Measurements from ENCODE around the gene FEM1C.
A peak's percentile ranks its signal among the peaks of the same experiment; 100 is the strongest.

The FEM1C gene

GRCh38 chr5:115542651-115543364, 1.8 kb downstream of the FEM1C start:
- in situ Hi-C loops (cut with HindIII; ENCODE audit: low sequenced_read_pairs) = no loop called here
- no peak for DNase-seq (ENCODE audit: low read depth)
- no peak for TF ChIP-seq CTCF (IDR thresholded peaks at IDR 0.05; ENCODE audit: low read depth, low read length, missing control alignments)

GRCh38 chr5:115542086-115542485, 2.5 kb downstream of the FEM1C start:
- H3K4me3 ChIP-seq (ENCODE audit: low read depth, low read length) = peak overlapping the region; percentile 66
- in situ Hi-C loops (cut with HindIII; ENCODE audit: low sequenced_read_pairs) = no loop called here
- no peak for TF ChIP-seq CTCF (IDR thresholded peaks at IDR 0.05; ENCODE audit: low read depth, low read length, missing control alignments)
- DNase-seq (ENCODE audit: low read depth) = no peak

More at GRCh38 chr5:115542651-115543364, 1.8 kb downstream of the FEM1C start:
- H3K4me3 ChIP-seq (ENCODE audit: low read depth, low read length) = peak overlapping the region; percentile 66

GRCh38 chr5:115541611-115542010, 3.0 kb downstream of the FEM1C start:
- no peak for TF ChIP-seq CTCF (IDR thresholded peaks at IDR 0.05; ENCODE audit: low read depth, low read length, missing control alignments)
- DNase-seq (ENCODE audit: low read depth) = no peak
- H3K4me3 ChIP-seq (ENCODE audit: low read depth, low read length) = peak overlapping the region; percentile 66
- in situ Hi-C loops (cut with HindIII; ENCODE audit: low sequenced_read_pairs) = no loop called here

- no peak for DNase-seq (ENCODE audit: low read depth)
- no peak for TF ChIP-seq CTCF (IDR thresholded peaks at IDR 0.05; ENCODE audit: low read depth, low read length, missing control alignments)
- no peak overlapping the region for H3K4me3 ChIP-seq (ENCODE audit: low read depth, low read length)
- in situ Hi-C loops (cut with HindIII; ENCODE audit: low sequenced_read_pairs) = no loop called here
These were observed 9.0 kb downstream of the FEM1C start for GRCh38 chr5:115535479-115536035.

GRCh38 chr5:115532517-115532916, 12.1 kb downstream of the FEM1C start:
- H3K4me3 ChIP-seq (ENCODE audit: low read depth, low read length) = no peak overlapping the region
- in situ Hi-C loops (cut with HindIII; ENCODE audit: low sequenced_read_pairs) = no loop called here

GRCh38 chr5:115531787-115532367, 12.7 kb downstream of the FEM1C start:
- in situ Hi-C loops (cut with HindIII; ENCODE audit: low sequenced_read_pairs) = no loop called here
- DNase-seq (ENCODE audit: low read depth) = no peak
- TF ChIP-seq CTCF (IDR thresholded peaks at IDR 0.05; ENCODE audit: low read depth, low read length, missing control alignments) = no peak
- H3K4me3 ChIP-seq (ENCODE audit: low read depth, low read length) = no peak overlapping the region

More at GRCh38 chr5:115532517-115532916, 12.1 kb downstream of the FEM1C start:
- no peak for TF ChIP-seq CTCF (IDR thresholded peaks at IDR 0.05; ENCODE audit: low read depth, low read length, missing control alignments)
- DNase-seq (ENCODE audit: low read depth) = no peak
